Smooth muscle cell (in vitro differentiated cells): ENCODE data around the gene METTL17. TPM values are rescaled to one million over a fixed set of nuclear protein-coding genes. Genes with fewer than 3 reads are reported as not detected.

Experiments
- DNase-seq: peaks from one replicate; lab custom pipeline; 2025; ENCODE audit not compliant: unreplicated experiment; lab: John Stamatoyannopoulos, UW
- H2AFZ ChIP-seq: fragments of 200-600 bp; sonication (generic); 2 replicates; pipeline ENCODE4 v1.6.0; 2016; ENCODE audit warnings: antibody characterized with exemption, low read depth, mild to moderate bottlenecking
- H3F3A ChIP-seq: fragments of 200-600 bp; sonication (generic); 2 replicates; pipeline ENCODE4 v1.6.0; 2017; ENCODE audit warnings: antibody characterized with exemption, low read depth
- H3K27ac ChIP-seq: fragments of 200-600 bp; sonication (generic); 2 replicates; pipeline ENCODE4 v1.5.1; 2016; ENCODE audit warnings: low read depth, mild to moderate bottlenecking
- H3K27me3 ChIP-seq: fragments of 200-600 bp; sonication (generic); 2 replicates; pipeline ENCODE4 v1.6.1; 2016; ENCODE audit warnings: low read depth, mild to moderate bottlenecking
- H3K36me3 ChIP-seq: fragments of 200-600 bp; sonication (generic); 2 replicates; pipeline ENCODE4 v1.5.1; 2016; ENCODE audit warnings: low read depth
- H3K4me1 ChIP-seq: fragments of 200-600 bp; sonication (generic); 2 replicates; pipeline ENCODE4 v1.5.1; 2016; ENCODE audit warnings: low read depth
- H3K4me2 ChIP-seq: fragments of 200-600 bp; sonication (generic); 2 replicates; pipeline ENCODE4 v1.6.0; 2016; ENCODE audit warnings: mild to moderate bottlenecking
- H3K4me3 ChIP-seq: fragments of 200-600 bp; sonication (generic); 2 replicates; pipeline ENCODE4 v1.5.1; 2016; ENCODE audit warnings: mild to moderate bottlenecking
- H3K79me2 ChIP-seq: fragments of 200-600 bp; sonication (generic); 2 replicates; pipeline ENCODE4 v1.6.0; 2016; ENCODE audit warnings: low read depth, mild to moderate bottlenecking
- H3K9ac ChIP-seq: fragments of 200-600 bp; sonication (generic); 2 replicates; pipeline ENCODE4 v1.6.0; 2016; ENCODE audit warnings: low read depth
- H3K9me3 ChIP-seq: fragments of 200-600 bp; sonication (generic); replicated peaks from 2 replicates; pipeline ENCODE4 v1.5.1; 2016; ENCODE audit warnings: low read depth
- H4K20me1 ChIP-seq: fragments of 200-600 bp; sonication (generic); 2 replicates; pipeline ENCODE4 v1.6.0; 2016; ENCODE audit warnings: low read depth
- WGBS: methylation state at CpG from one replicate; pipeline ENCODE4 v1.1.7; 2016; ENCODE audit warnings: low lambda C conversion rate; 5-methylcytosine and 5-hydroxymethylcytosine counted together
- polyA plus RNA-seq: library from polyadenylated mRNA; unstranded; fragments of >200 nt; fragmentation: Nextera tagmentation; extraction: Ambion mirVana; gene quantifications from 2 replicates; pipeline ENCODE4 v1.2.1, GENCODE V29; 2016
- total RNA-seq: library from RNA; depleted of rRNA; stranded (reverse); fragments of >200 nt; gene quantifications from 2 replicates; pipeline ENCODE4 v1.2.3, GENCODE V29; 2014
- TF ChIP-seq, protein P1 (sequence below): fragments of 200-600 bp; sonication (generic); IDR thresholded peaks from 2 replicates; pipeline ENCODE4 v1.5.1; 2017; ENCODE audit warnings: borderline replicate concordance, mild to moderate bottlenecking, antibody characterized with exemption; ENCODE audit not compliant: insufficient read depth, poor library complexity, severe bottlenecking

The METTL17 gene
- total and polyA plus RNA-seq, 2 experiments from 2014 or later, result 46.5 to 96.3 TPM

DNA sequence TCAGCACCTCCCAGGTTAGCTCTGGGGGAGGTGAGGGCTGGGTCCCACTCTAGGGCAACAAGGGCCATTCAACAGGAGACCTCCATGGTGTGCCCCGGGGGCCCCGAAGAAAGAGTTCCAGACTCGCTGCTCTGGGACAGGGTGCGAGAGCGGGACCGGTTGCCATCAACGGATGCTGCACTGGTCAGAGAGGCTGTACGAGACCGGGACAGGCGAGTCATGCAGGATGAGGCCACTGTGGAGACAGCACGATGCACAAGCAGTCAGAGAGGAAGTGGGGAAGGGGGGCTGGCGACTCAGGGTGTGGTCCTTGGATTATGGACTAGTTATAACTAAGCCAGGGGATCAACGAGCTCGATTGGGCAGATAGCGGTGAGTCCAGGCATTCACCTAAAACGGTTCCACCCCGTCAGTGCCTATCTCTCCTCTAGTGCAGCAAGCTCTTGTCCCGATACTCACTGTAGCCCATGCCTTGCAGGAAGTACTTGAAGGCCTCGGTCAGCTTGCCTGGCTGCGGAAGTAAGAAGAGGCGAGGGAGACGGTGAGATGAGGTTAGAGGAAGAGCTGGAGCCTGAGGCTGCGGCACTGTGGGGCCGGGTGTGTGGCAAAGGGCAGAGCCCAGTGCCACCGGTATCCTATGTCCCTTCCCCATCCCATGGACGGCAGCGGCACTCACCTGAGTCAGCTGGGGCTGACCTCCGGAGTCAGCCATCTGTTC, 27.9 kb downstream of the METTL17 start:
- Histone ChIP-seq H3K27ac (no peak overlapping the region), H3K9ac (no peak overlapping the region), H3K4me1 (no peaks in the 10 kb centered on the region), H2AFZ (no peak overlapping the region), H3K4me3 (no peak overlapping the region), H3K4me2 (no peak overlapping the region), H4K20me1 (peaks cover 3% of the 10 kb centered on the region), H3K79me2 (no peaks in the 10 kb centered on the region), H3K9me3 (no peaks in the 10 kb centered on the region), H3K27me3 (no peaks in the 10 kb centered on the region), H3F3A (peaks cover 4% of the 10 kb centered on the region), H3K36me3 (no peaks in the 10 kb centered on the region)
- WGBS, result 61% methylated on average over 28 of the region's 28 CpGs
- TF ChIP-seq, protein P1, sequence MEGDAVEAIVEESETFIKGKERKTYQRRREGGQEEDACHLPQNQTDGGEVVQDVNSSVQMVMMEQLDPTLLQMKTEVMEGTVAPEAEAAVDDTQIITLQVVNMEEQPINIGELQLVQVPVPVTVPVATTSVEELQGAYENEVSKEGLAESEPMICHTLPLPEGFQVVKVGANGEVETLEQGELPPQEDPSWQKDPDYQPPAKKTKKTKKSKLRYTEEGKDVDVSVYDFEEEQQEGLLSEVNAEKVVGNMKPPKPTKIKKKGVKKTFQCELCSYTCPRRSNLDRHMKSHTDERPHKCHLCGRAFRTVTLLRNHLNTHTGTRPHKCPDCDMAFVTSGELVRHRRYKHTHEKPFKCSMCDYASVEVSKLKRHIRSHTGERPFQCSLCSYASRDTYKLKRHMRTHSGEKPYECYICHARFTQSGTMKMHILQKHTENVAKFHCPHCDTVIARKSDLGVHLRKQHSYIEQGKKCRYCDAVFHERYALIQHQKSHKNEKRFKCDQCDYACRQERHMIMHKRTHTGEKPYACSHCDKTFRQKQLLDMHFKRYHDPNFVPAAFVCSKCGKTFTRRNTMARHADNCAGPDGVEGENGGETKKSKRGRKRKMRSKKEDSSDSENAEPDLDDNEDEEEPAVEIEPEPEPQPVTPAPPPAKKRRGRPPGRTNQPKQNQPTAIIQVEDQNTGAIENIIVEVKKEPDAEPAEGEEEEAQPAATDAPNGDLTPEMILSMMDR, result no peak
- DNase-seq, result no peak

DNA sequence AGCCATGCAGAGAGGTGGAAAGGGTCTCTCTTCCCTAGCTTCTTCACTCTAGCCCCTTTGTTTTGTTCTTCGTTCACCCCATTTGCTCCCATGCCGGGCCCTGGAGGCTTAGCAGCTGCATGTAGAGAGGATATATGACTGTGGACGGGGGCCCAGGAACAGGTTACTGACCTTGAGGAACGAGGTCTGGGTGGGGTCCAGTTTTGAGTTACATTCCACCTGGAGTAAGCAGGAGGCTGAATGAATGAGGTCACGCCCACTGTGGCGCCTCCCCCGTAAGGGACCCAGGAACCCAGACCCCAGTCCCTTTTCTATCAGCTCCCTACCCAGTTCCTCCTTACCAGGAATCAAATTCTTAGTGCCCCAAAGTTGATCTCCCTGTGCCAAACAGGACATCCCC, 28.5 kb downstream of the METTL17 start:
- WGBS, result 93% methylated on average over 7 of the region's 7 CpGs

DNA sequence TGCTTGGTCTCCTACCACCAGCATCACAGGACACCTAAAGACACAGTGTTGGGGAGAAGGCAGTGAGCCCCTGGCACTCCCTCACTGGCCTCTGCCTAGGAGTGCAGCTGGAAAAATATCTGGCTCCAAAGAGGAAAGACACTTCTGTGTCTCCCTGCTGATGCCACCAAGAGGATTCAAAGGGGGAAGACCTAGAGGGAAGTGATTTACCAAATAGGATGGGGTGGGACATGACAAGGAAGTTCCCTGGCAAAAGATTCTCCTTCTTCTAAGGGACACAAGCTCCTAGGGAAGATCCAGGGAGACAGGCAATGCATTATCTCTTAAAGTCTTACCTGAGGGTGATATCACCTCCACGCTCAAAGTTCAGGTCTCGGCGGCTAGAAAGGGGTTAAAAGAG, 29.0 kb downstream of the METTL17 start:
- H3K4me1 ChIP-seq, result no peaks in the 10 kb centered on the region
- H3K36me3 ChIP-seq, result no peaks in the 10 kb centered on the region
- H3K4me2 ChIP-seq, result no peak overlapping the region
- H3K27ac ChIP-seq, result no peak overlapping the region
- H3K9ac ChIP-seq, result no peak overlapping the region
- peaks cover 8% of the 10 kb centered on the region for H3F3A ChIP-seq
- H4K20me1 ChIP-seq, result peaks cover 3% of the 10 kb centered on the region
- TF ChIP-seq, protein P1, result no peak
- H3K4me3 ChIP-seq, result no peak overlapping the region
- no peak overlapping the region for H2AFZ ChIP-seq
- H3K9me3 ChIP-seq, result no peaks in the 10 kb centered on the region
- no peaks in the 10 kb centered on the region for H3K27me3 ChIP-seq
- 100% methylated on average over 3 of the region's 3 CpGs for WGBS
- H3K79me2 ChIP-seq, result no peaks in the 10 kb centered on the region
- DNase-seq, result no peak

More for the DNA sequence above, 28.5 kb downstream of the METTL17 start:
- Histone ChIP-seq H3K27me3 (no peaks in the 10 kb centered on the region), H3F3A (peaks cover 4% of the 10 kb centered on the region), H4K20me1 (peaks cover 3% of the 10 kb centered on the region), H3K9ac (no peak overlapping the region), H3K36me3 (no peaks in the 10 kb centered on the region), H3K4me3 (no peak overlapping the region), H3K4me1 (no peaks in the 10 kb centered on the region), H2AFZ (no peak overlapping the region), H3K4me2 (no peak overlapping the region), H3K79me2 (no peaks in the 10 kb centered on the region), H3K27ac (no peak overlapping the region), H3K9me3 (no peaks in the 10 kb centered on the region)
- no peak for DNase-seq
- TF ChIP-seq, protein P1, result no peak

DNA sequence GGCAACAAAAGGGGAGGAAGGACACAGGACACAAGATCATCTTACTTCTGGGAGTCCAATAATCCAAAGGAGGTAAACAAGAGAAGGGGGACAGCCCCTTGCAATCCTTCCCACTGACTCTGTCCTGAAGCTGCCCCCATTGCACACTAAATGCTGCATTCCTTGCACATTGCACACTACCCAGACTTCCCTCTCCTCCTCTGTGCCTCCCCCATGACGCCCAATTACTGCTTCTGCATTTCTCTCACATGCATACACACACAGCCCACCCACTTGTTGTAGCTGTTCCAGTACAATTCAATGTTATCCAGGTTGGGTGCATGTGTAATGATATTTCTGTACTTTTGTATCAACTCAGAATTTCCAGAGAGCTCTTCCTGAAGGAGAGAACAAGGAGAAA, 29.6 kb downstream of the METTL17 start:
- Histone ChIP-seq H3K9ac (no peak overlapping the region), H3K4me1 (peaks cover 5% of the 10 kb centered on the region), H3K27ac (no peak overlapping the region), H3K79me2 (no peaks in the 10 kb centered on the region), H2AFZ (no peak overlapping the region), H3K9me3 (no peaks in the 10 kb centered on the region), H3K4me2 (no peak overlapping the region), H3K4me3 (no peak overlapping the region), H3F3A (peaks cover 10% of the 10 kb centered on the region), H3K36me3 (no peaks in the 10 kb centered on the region), H4K20me1 (peaks cover 3% of the 10 kb centered on the region), H3K27me3 (no peaks in the 10 kb centered on the region)
- WGBS, result 73% methylated on average over 1 of the region's 1 CpG
- DNase-seq, result no peak
- TF ChIP-seq, protein P1, result no peak
